ENCODE results near the gene ZNF333. TPM values are rescaled to one million over a fixed set of nuclear protein-coding genes. Genes with fewer than 3 reads are reported as not detected.
"Not testable (repeated sequence)": the region's sequence is repeated elsewhere in the genome, so short reads cannot be mapped to it uniquely, and the experiment has no call there.

The ZNF333 gene
- polyA plus RNA-seq, 1 donor from 2014 or later, result 67.6 TPM

DNA sequence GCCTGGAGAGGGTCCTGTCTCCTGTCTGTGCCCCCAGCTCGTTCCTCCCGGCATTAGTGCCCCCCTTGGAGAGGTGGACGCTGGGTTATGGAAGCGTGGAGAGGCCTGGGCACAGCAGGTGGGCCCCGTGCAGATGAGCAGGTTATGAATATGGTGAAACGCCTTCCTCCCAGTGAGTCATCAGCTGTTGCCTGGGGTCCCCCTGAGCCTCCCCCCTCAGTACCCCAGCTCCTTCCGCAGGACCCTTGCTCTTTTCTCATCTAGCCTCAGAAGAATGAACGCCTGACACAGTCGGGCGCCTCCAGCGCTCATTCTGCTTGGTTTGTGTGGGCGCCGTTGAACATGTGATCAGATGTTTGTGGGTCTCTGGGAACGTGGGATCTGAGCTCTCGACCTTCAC, 76.0 kb downstream of the ZNF333 start:
- not testable (repeated sequence) for H3F3A ChIP-seq (ENCODE audit: insufficient read depth, low read length, poor library complexity, severe bottlenecking)

DNA sequence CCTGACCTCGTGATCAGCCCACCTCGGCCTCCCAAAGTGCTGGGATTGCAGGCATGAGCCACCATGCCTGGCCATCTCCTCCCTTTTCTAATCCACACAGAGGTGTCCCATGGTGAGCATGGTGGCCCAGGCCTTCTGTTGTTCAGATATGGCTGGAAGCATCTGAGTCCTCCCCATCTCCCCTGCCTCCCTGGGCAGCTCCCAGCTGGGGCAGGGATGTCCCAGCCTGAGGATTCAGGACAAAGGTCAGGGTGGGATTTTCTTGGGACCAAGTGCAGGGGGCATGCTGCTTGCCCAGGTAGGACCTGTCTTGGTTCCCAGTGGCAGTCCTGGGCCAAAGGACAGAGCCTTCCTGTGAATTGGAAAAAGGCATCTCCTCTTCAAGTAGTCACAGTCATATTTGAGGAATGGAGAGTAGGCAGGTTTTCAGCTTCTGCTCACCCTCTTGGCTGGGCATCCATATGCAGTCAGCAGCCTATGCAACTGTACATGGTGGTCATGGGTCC, 77.7 kb downstream of the ZNF333 start:
- no peak overlapping the region for H2AFZ ChIP-seq (ENCODE audit: low read depth, low read length)
- H3K27ac ChIP-seq (ENCODE audit: low read length), result no peak overlapping the region
- TF ChIP-seq TAF1 (IDR thresholded peaks at IDR 0.05; ENCODE audit: low read depth) (no peak), RAD21 (conservative IDR thresholded peaks at IDR 0.05) (no peak), POLR2AphosphoS5 (IDR thresholded peaks at IDR 0.05) (no peak), EZH2 (IDR thresholded peaks at IDR 0.05; ENCODE audit: borderline replicate concordance, insufficient read depth, low read length, poor library complexity, severe bottlenecking) (no peak)

More for the DNA sequence above, 76.0 kb downstream of the ZNF333 start:
- H3K9me2 ChIP-seq (ENCODE audit: insufficient read depth, low read length); H3K9ac ChIP-seq (ENCODE audit: low read length); H3K27me3 ChIP-seq (ENCODE audit: insufficient read depth, low read depth, low read length); H3K4me3 ChIP-seq (ENCODE audit: low read length); H3K79me2 ChIP-seq (replicated peaks; ENCODE audit: insufficient read depth, low read length); H4K20me1 ChIP-seq (ENCODE audit: insufficient read depth); H3K4me2 ChIP-seq (ENCODE audit: low read length); H3K27ac ChIP-seq (ENCODE audit: low read length); H3K36me3 ChIP-seq (ENCODE audit: insufficient read depth, low read length); H3K9me3 ChIP-seq (ENCODE audit: low read length); H2AFZ ChIP-seq (ENCODE audit: low read depth, low read length): not testable (repeated sequence)

DNA sequence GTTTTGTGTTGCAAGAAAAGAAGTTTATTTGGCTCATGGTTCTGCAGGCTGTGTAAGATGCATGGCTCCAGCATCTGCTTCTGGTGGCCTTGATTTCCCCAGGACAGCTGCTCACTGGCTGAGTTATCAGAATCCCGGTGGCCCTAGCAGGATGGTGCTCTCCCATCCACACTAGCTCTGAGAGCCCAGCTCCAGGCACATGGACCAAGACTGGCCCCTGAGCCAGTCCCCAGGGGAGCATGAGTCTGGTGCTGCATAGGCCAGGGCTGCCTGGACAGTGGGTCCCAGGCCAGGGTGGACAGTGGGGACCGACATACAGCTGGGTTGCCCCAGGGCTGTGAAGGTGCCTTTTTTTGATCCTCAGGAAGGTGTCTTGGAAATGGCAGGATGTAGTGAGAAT, 78.2 kb downstream of the ZNF333 start:
- no peak overlapping the region for H2AFZ ChIP-seq (ENCODE audit: low read depth, low read length)
- no peaks in the 10 kb centered on the region for H3F3A ChIP-seq (ENCODE audit: insufficient read depth, low read length, poor library complexity, severe bottlenecking)
- no peaks in the 10 kb centered on the region for H3K79me2 ChIP-seq (replicated peaks; ENCODE audit: insufficient read depth, low read length)
- no peak overlapping the region for H3K27ac ChIP-seq (ENCODE audit: low read length)
- H4K20me1 ChIP-seq (ENCODE audit: insufficient read depth), result no peaks in the 10 kb centered on the region
- no peaks in the 10 kb centered on the region for H3K27me3 ChIP-seq (ENCODE audit: insufficient read depth, low read depth, low read length)
- no peaks in the 10 kb centered on the region for H3K9me3 ChIP-seq (ENCODE audit: low read length)
- no peak overlapping the region for H3K4me2 ChIP-seq (ENCODE audit: low read length)
- H3K9ac ChIP-seq (ENCODE audit: low read length), result no peak overlapping the region
- TF ChIP-seq EZH2 (IDR thresholded peaks at IDR 0.05; ENCODE audit: borderline replicate concordance, insufficient read depth, low read length, poor library complexity, severe bottlenecking) (no peak), RAD21 (conservative IDR thresholded peaks at IDR 0.05) (no peak), SMC3 (conservative IDR thresholded peaks at IDR 0.05; ENCODE audit: poor library complexity) (no peak), POLR2AphosphoS5 (IDR thresholded peaks at IDR 0.05) (no peak)
- TF ChIP-seq, protein P1, sequence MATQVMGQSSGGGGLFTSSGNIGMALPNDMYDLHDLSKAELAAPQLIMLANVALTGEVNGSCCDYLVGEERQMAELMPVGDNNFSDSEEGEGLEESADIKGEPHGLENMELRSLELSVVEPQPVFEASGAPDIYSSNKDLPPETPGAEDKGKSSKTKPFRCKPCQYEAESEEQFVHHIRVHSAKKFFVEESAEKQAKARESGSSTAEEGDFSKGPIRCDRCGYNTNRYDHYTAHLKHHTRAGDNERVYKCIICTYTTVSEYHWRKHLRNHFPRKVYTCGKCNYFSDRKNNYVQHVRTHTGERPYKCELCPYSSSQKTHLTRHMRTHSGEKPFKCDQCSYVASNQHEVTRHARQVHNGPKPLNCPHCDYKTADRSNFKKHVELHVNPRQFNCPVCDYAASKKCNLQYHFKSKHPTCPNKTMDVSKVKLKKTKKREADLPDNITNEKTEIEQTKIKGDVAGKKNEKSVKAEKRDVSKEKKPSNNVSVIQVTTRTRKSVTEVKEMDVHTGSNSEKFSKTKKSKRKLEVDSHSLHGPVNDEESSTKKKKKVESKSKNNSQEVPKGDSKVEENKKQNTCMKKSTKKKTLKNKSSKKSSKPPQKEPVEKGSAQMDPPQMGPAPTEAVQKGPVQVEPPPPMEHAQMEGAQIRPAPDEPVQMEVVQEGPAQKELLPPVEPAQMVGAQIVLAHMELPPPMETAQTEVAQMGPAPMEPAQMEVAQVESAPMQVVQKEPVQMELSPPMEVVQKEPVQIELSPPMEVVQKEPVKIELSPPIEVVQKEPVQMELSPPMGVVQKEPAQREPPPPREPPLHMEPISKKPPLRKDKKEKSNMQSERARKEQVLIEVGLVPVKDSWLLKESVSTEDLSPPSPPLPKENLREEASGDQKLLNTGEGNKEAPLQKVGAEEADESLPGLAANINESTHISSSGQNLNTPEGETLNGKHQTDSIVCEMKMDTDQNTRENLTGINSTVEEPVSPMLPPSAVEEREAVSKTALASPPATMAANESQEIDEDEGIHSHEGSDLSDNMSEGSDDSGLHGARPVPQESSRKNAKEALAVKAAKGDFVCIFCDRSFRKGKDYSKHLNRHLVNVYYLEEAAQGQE (IDR thresholded peaks at IDR 0.05; ENCODE audit: borderline replicate concordance), result no peak
- TF ChIP-seq, protein P2, sequence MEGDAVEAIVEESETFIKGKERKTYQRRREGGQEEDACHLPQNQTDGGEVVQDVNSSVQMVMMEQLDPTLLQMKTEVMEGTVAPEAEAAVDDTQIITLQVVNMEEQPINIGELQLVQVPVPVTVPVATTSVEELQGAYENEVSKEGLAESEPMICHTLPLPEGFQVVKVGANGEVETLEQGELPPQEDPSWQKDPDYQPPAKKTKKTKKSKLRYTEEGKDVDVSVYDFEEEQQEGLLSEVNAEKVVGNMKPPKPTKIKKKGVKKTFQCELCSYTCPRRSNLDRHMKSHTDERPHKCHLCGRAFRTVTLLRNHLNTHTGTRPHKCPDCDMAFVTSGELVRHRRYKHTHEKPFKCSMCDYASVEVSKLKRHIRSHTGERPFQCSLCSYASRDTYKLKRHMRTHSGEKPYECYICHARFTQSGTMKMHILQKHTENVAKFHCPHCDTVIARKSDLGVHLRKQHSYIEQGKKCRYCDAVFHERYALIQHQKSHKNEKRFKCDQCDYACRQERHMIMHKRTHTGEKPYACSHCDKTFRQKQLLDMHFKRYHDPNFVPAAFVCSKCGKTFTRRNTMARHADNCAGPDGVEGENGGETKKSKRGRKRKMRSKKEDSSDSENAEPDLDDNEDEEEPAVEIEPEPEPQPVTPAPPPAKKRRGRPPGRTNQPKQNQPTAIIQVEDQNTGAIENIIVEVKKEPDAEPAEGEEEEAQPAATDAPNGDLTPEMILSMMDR (IDR thresholded peaks at IDR 0.05; ENCODE audit: poor library complexity, severe bottlenecking), result no peak
- H3K36me3 ChIP-seq (ENCODE audit: insufficient read depth, low read length), result no peaks in the 10 kb centered on the region
- no peaks in the 10 kb centered on the region for H3K9me2 ChIP-seq (ENCODE audit: insufficient read depth, low read length)
- H3K4me3 ChIP-seq (ENCODE audit: low read length), result no peak overlapping the region

More for the DNA sequence above, 77.7 kb downstream of the ZNF333 start:
- H3K36me3 ChIP-seq (ENCODE audit: insufficient read depth, low read length), result no peaks in the 10 kb centered on the region
- no peaks in the 10 kb centered on the region for H3K79me2 ChIP-seq (replicated peaks; ENCODE audit: insufficient read depth, low read length)
- no peaks in the 10 kb centered on the region for H4K20me1 ChIP-seq (ENCODE audit: insufficient read depth)
- H3K9me3 ChIP-seq (ENCODE audit: low read length), result no peaks in the 10 kb centered on the region
- H3K9me2 ChIP-seq (ENCODE audit: insufficient read depth, low read length), result no peaks in the 10 kb centered on the region
- H3K9ac ChIP-seq (ENCODE audit: low read length), result no peak overlapping the region
- no peak overlapping the region for H3K4me3 ChIP-seq (ENCODE audit: low read length)
- no peak overlapping the region for H3K4me2 ChIP-seq (ENCODE audit: low read length)
- no peaks in the 10 kb centered on the region for H3K27me3 ChIP-seq (ENCODE audit: insufficient read depth, low read depth, low read length)
- H3F3A ChIP-seq (ENCODE audit: insufficient read depth, low read length, poor library complexity, severe bottlenecking), result no peaks in the 10 kb centered on the region

Data from neural cell (in vitro differentiated cells).